Suprapubic skin (tissue), 4 donors: ENCODE results near the gene PAQR7. TPM values are rescaled to one million over a fixed set of nuclear protein-coding genes. Genes with fewer than 3 reads are reported as not detected.

Experiments
- DNase-seq, 2 donors: peaks; one replicate each; pipeline ENCODE4 v3.0.0-alpha.2; 2019; ENCODE audit warnings: low spot score in 2 of 2
- H3K27ac ChIP-seq: fragments of 200-600 bp; sonication (generic); one replicate; pipeline ENCODE4 v1.5.1; 2019
- H3K27me3 ChIP-seq: fragments of 200-600 bp; sonication (generic); one replicate; pipeline ENCODE4 v1.5.1; 2019
- H3K36me3 ChIP-seq: fragments of 200-600 bp; sonication (generic); one replicate; pipeline ENCODE4 v1.5.1; 2019
- H3K4me1 ChIP-seq: fragments of 200-600 bp; sonication (generic); one replicate; pipeline ENCODE4 v1.5.1; 2019
- H3K4me3 ChIP-seq: fragments of 200-600 bp; sonication (generic); one replicate; pipeline ENCODE4 v1.5.1; 2019; ENCODE audit warnings: mild to moderate bottlenecking
- H3K9me3 ChIP-seq: fragments of 200-600 bp; sonication (generic); one replicate; pipeline ENCODE4 v1.5.1; 2019
- CTCF ChIP-seq, 2 donors: fragments of 200-600 bp in 1 of 2; fragments of 450-650 bp in 1 of 2; sonication (generic) in 1 of 2; IDR thresholded peaks; one replicate each; pipeline ENCODE4 v1.5.1; 2016 to 2019; ENCODE audit warnings: antibody characterized with exemption in 2 of 2, mild to moderate bottlenecking in 1 of 2, moderate library complexity in 1 of 2
- EP300 ChIP-seq: sonication (generic); formaldehyde crosslinking; IDR thresholded peaks from one replicate; pipeline ENCODE4 v1.6.1; 2017; ENCODE audit warnings: antibody characterized with exemption
- POLR2A ChIP-seq, 2 donors: fragments of 450-650 bp; IDR thresholded peaks; one replicate each; pipeline ENCODE4 v1.6.1; 2017; ENCODE audit warnings: antibody characterized with exemption in 2 of 2, mild to moderate bottlenecking in 2 of 2, moderate library complexity in 2 of 2
- POLR2AphosphoS5 ChIP-seq, 3 donors: sonication (generic); formaldehyde crosslinking; IDR thresholded peaks; one replicate each; pipeline ENCODE4 v1.6.1; 2017; ENCODE audit warnings: antibody characterized with exemption in 3 of 3
- WGBS: methylation state at CpG from one replicate; pipeline ENCODE4 v1.1.5; 2018; 5-methylcytosine and 5-hydroxymethylcytosine counted together
- total RNA-seq, 4 donors: library from RNA; depleted of rRNA; stranded (reverse); fragments of >200 nt; gene quantifications; one replicate each; pipeline ENCODE4 v1.1.0, GENCODE V29; 2016

The PAQR7 gene
- total RNA-seq, 4 donors from 2014 or later, result 14.3 to 20.9 (median 16.6) TPM

DNA sequence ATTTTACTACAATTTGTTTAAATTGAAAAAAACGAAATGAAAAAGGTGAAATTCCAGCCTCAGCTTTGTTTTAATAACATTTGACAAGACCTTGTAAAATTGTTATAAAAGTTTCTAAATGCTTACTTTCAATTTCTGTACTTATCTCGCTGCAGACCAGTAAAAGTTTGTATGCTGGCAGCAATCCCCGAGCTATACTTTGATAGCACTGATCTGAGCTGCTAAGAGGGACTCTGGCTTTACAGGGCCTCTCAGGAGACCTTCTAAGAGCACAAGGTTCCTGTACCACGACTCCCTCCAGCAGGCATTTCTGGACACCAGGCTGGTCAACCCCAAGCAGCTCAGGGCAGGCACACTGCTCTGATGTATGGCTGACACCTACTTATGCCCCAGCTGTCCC, 17.6 kb upstream of the PAQR7 start:
- H3K36me3 ChIP-seq, result no peaks in the 10 kb centered on the region
- peaks cover 45% of the 10 kb centered on the region for H3K4me1 ChIP-seq
- no peak for TF ChIP-seq POLR2A (IDR thresholded peaks at IDR 0.05)
- 81% methylated on average over 4 of the region's 4 CpGs for WGBS
- H3K27me3 ChIP-seq, result no peaks in the 10 kb centered on the region
- no peak for DNase-seq
- no peaks in the 10 kb centered on the region for H3K9me3 ChIP-seq
- H3K27ac ChIP-seq, result no peak overlapping the region
- no peak overlapping the region for H3K4me3 ChIP-seq

GRCh38 chr1:25891606-25892005, 16.1 kb upstream of the PAQR7 start:
- no peak for DNase-seq
- Histone ChIP-seq H3K27me3 (no peaks in the 10 kb centered on the region), H3K27ac (peak overlapping the region; percentile 23), H3K4me1 (peaks cover 45% of the 10 kb centered on the region), H3K36me3 (no peaks in the 10 kb centered on the region), H3K9me3 (no peaks in the 10 kb centered on the region), H3K4me3 (no peak overlapping the region)
- no peak for TF ChIP-seq EP300
- no peak for TF ChIP-seq CTCF (IDR thresholded peaks at IDR 0.05)
- TF ChIP-seq POLR2AphosphoS5 (IDR thresholded peaks at IDR 0.05), result no peak
- TF ChIP-seq POLR2A (IDR thresholded peaks at IDR 0.05), result no peak
- WGBS, result 90% methylated on average over 5 of the region's 5 CpGs

GRCh38 chr1:25890239-25891034, 14.9 kb upstream of the PAQR7 start:
- no peaks in the 10 kb centered on the region for H3K9me3 ChIP-seq
- H3K4me3 ChIP-seq, result no peak overlapping the region
- no peaks in the 10 kb centered on the region for H3K27me3 ChIP-seq
- no peak for DNase-seq
- TF ChIP-seq POLR2AphosphoS5 (IDR thresholded peaks at IDR 0.05), result no peak
- no peak for TF ChIP-seq CTCF (IDR thresholded peaks at IDR 0.05)
- no peak for TF ChIP-seq EP300
- TF ChIP-seq POLR2A (IDR thresholded peaks at IDR 0.05), result no peak
- no peaks in the 10 kb centered on the region for H3K36me3 ChIP-seq
- 59% methylated on average over 10 of the region's 10 CpGs for WGBS
- H3K4me1 ChIP-seq, result peaks cover 35% of the 10 kb centered on the region
- H3K27ac ChIP-seq, result peak overlapping the region; percentile 42

DNA sequence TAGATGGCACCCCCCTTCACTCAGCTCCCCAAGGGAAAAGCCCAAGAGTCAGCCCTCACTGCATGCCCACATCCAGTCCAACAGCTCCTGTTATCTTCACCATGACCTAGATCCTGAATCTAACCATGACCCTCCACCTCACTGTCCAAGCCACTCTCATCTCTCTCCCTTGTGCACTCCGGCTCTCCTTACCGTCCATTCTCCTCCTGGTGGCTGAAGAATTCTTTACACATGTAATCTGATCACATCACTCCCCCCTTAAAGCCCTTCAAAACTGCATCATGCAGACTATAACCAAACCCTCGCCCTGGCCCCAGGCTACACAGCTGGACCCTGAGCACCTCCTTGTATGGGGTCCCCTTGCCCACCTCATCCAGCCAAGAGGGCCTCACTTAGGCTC, 14.0 kb upstream of the PAQR7 start:
- Histone ChIP-seq H3K36me3 (no peaks in the 10 kb centered on the region), H3K27me3 (no peaks in the 10 kb centered on the region), H3K9me3 (no peaks in the 10 kb centered on the region), H3K27ac (peak overlapping the region; percentile 42), H3K4me3 (no peak overlapping the region), H3K4me1 (peaks cover 32% of the 10 kb centered on the region)
- no peak for DNase-seq
- TF ChIP-seq POLR2AphosphoS5 (IDR thresholded peaks at IDR 0.05), result no peak
- no peak for TF ChIP-seq EP300
- no peak for TF ChIP-seq CTCF (IDR thresholded peaks at IDR 0.05)
- no peak for TF ChIP-seq POLR2A (IDR thresholded peaks at IDR 0.05)
- 85% methylated on average over 3 of the region's 3 CpGs for WGBS

- Histone ChIP-seq H3K4me1 (peaks cover 32% of the 10 kb centered on the region), H3K27ac (no peak overlapping the region)
- WGBS, result 72% methylated on average over 7 of the region's 7 CpGs
Measured at GRCh38 chr1:25888426-25888987, 13.0 kb upstream of the PAQR7 start.

More at GRCh38 chr1:25888426-25888987, 13.0 kb upstream of the PAQR7 start:
- DNase-seq, result no peak
- Histone ChIP-seq H3K9me3 (no peaks in the 10 kb centered on the region), H3K4me3 (no peak overlapping the region), H3K27me3 (no peaks in the 10 kb centered on the region), H3K36me3 (no peaks in the 10 kb centered on the region)
- no peak for TF ChIP-seq CTCF (IDR thresholded peaks at IDR 0.05)
- TF ChIP-seq EP300, result no peak
- no peak for TF ChIP-seq POLR2A (IDR thresholded peaks at IDR 0.05)
- TF ChIP-seq POLR2AphosphoS5 (IDR thresholded peaks at IDR 0.05), result no peak
